Smooth muscle cell (in vitro differentiated cells): ENCODE results near the gene RIBC2. TPM values are rescaled to one million over a fixed set of nuclear protein-coding genes. Genes with fewer than 3 reads are reported as not detected.
"Not testable (repeated sequence)": the region's sequence is repeated elsewhere in the genome, so short reads cannot be mapped to it uniquely, and the experiment has no call there.

Source experiments
- DNase-seq: peaks from one replicate; lab custom pipeline; 2025; ENCODE audit not compliant: unreplicated experiment; lab: John Stamatoyannopoulos, UW
- H2AFZ ChIP-seq: fragments of 200-600 bp; sonication (generic); 2 replicates; pipeline ENCODE4 v1.6.0; 2016; ENCODE audit warnings: antibody characterized with exemption, low read depth, mild to moderate bottlenecking
- H3F3A ChIP-seq: fragments of 200-600 bp; sonication (generic); 2 replicates; pipeline ENCODE4 v1.6.0; 2017; ENCODE audit warnings: antibody characterized with exemption, low read depth
- H3K27ac ChIP-seq: fragments of 200-600 bp; sonication (generic); 2 replicates; pipeline ENCODE4 v1.5.1; 2016; ENCODE audit warnings: low read depth, mild to moderate bottlenecking
- H3K27me3 ChIP-seq: fragments of 200-600 bp; sonication (generic); 2 replicates; pipeline ENCODE4 v1.6.1; 2016; ENCODE audit warnings: low read depth, mild to moderate bottlenecking
- H3K36me3 ChIP-seq: fragments of 200-600 bp; sonication (generic); 2 replicates; pipeline ENCODE4 v1.5.1; 2016; ENCODE audit warnings: low read depth
- H3K4me1 ChIP-seq: fragments of 200-600 bp; sonication (generic); 2 replicates; pipeline ENCODE4 v1.5.1; 2016; ENCODE audit warnings: low read depth
- H3K4me2 ChIP-seq: fragments of 200-600 bp; sonication (generic); 2 replicates; pipeline ENCODE4 v1.6.0; 2016; ENCODE audit warnings: mild to moderate bottlenecking
- H3K4me3 ChIP-seq: fragments of 200-600 bp; sonication (generic); 2 replicates; pipeline ENCODE4 v1.5.1; 2016; ENCODE audit warnings: mild to moderate bottlenecking
- H3K79me2 ChIP-seq: fragments of 200-600 bp; sonication (generic); 2 replicates; pipeline ENCODE4 v1.6.0; 2016; ENCODE audit warnings: low read depth, mild to moderate bottlenecking
- H3K9ac ChIP-seq: fragments of 200-600 bp; sonication (generic); 2 replicates; pipeline ENCODE4 v1.6.0; 2016; ENCODE audit warnings: low read depth
- H3K9me3 ChIP-seq: fragments of 200-600 bp; sonication (generic); replicated peaks from 2 replicates; pipeline ENCODE4 v1.5.1; 2016; ENCODE audit warnings: low read depth
- H4K20me1 ChIP-seq: fragments of 200-600 bp; sonication (generic); 2 replicates; pipeline ENCODE4 v1.6.0; 2016; ENCODE audit warnings: low read depth
- CTCF ChIP-seq: fragments of 200-600 bp; sonication (generic); IDR thresholded peaks from 2 replicates; pipeline ENCODE4 v1.5.1; 2017; ENCODE audit warnings: borderline replicate concordance, mild to moderate bottlenecking, antibody characterized with exemption; ENCODE audit not compliant: insufficient read depth, poor library complexity, severe bottlenecking
- WGBS: methylation state at CpG from one replicate; pipeline ENCODE4 v1.1.7; 2016; ENCODE audit warnings: low lambda C conversion rate; 5-methylcytosine and 5-hydroxymethylcytosine counted together
- polyA plus RNA-seq: library from polyadenylated mRNA; unstranded; fragments of >200 nt; fragmentation: Nextera tagmentation; extraction: Ambion mirVana; gene quantifications from 2 replicates; pipeline ENCODE4 v1.2.1, GENCODE V29; 2016
- total RNA-seq: library from RNA; depleted of rRNA; stranded (reverse); fragments of >200 nt; gene quantifications from 2 replicates; pipeline ENCODE4 v1.2.3, GENCODE V29; 2014

RIBC2 gene
- total and polyA plus RNA-seq, 2 experiments from 2014 or later: 1.6 to 2.6 TPM

- H3K4me1 ChIP-seq: peaks cover 6% of the 10 kb centered on the region
- no peaks in the 10 kb centered on the region for H3K36me3 ChIP-seq
- TF ChIP-seq CTCF: no peak
- H3K27ac ChIP-seq: no peak overlapping the region
- H3K9ac ChIP-seq: no peak overlapping the region
- no peak for DNase-seq
- H2AFZ ChIP-seq: no peak overlapping the region
- H3K27me3 ChIP-seq: no peaks in the 10 kb centered on the region
- H4K20me1 ChIP-seq: no peaks in the 10 kb centered on the region
- no peak overlapping the region for H3K4me2 ChIP-seq
- H3K9me3 ChIP-seq: no peaks in the 10 kb centered on the region
- no peaks in the 10 kb centered on the region for H3K79me2 ChIP-seq
- peaks cover 8% of the 10 kb centered on the region for H3F3A ChIP-seq
- WGBS: 34% methylated on average over 3 of the region's 3 CpGs
- no peak overlapping the region for H3K4me3 ChIP-seq
These were observed 30.7 kb downstream of the RIBC2 start for GRCh38 chr22:45444168-45444567.

GRCh38 chr22:45445031-45445710 lies 31.7 kb downstream of the RIBC2 start:
- Histone ChIP-seq H4K20me1 (no peaks in the 10 kb centered on the region), H2AFZ (no peak overlapping the region), H3K79me2 (no peaks in the 10 kb centered on the region), H3K9me3 (no peaks in the 10 kb centered on the region), H3K27ac (no peak overlapping the region), H3K4me3 (no peak overlapping the region), H3K4me1 (peaks cover 6% of the 10 kb centered on the region), H3K4me2 (no peak overlapping the region), H3K36me3 (no peaks in the 10 kb centered on the region), H3K27me3 (no peaks in the 10 kb centered on the region), H3F3A (peaks cover 8% of the 10 kb centered on the region), H3K9ac (no peak overlapping the region)
- TF ChIP-seq CTCF: no peak
- no peak for DNase-seq
- WGBS: 64% methylated on average over 14 of the region's 14 CpGs

- Histone ChIP-seq H3K9me3 (no peaks in the 10 kb centered on the region), H3K79me2 (no peaks in the 10 kb centered on the region), H3K4me3 (no peak overlapping the region), H3F3A (peaks cover 8% of the 10 kb centered on the region), H4K20me1 (no peaks in the 10 kb centered on the region), H3K4me2 (no peak overlapping the region), H3K36me3 (no peaks in the 10 kb centered on the region), H3K9ac (no peak overlapping the region), H3K4me1 (peaks cover 6% of the 10 kb centered on the region), H2AFZ (no peak overlapping the region), H3K27me3 (no peaks in the 10 kb centered on the region), H3K27ac (no peak overlapping the region)
- TF ChIP-seq CTCF: no peak
- WGBS: 82% methylated on average over 5 of the region's 5 CpGs
- DNase-seq: no peak
These were observed 32.7 kb downstream of the RIBC2 start for GRCh38 chr22:45446216-45446615.

GRCh38 chr22:45447596-45447995 lies 34.1 kb downstream of the RIBC2 start:
- H3K4me3 ChIP-seq, H3K79me2 ChIP-seq, H3F3A ChIP-seq, H3K9ac ChIP-seq, H3K4me2 ChIP-seq, H4K20me1 ChIP-seq, H3K9me3 ChIP-seq, H3K4me1 ChIP-seq, H3K36me3 ChIP-seq, H3K27ac ChIP-seq, DNase-seq, H2AFZ ChIP-seq, H3K27me3 ChIP-seq: not testable (repeated sequence)
- WGBS: 98% methylated on average over 4 of the region's 4 CpGs
